H9 (cell line): ENCODE data around the gene HOXB6. TPM values are rescaled to one million over a fixed set of nuclear protein-coding genes. Genes with fewer than 3 reads are reported as not detected.

Source experiments
- DNase-seq: peaks from one replicate; pipeline ENCODE4 v3.0.0-alpha.2; 2017
- H2AFZ ChIP-seq: one replicate; pipeline ENCODE4 v1.6.1; 2013; ENCODE audit warnings: mild to moderate bottlenecking, low read length, control low read depth, moderate library complexity
- H2AK5ac ChIP-seq: 2 replicates; pipeline ENCODE4 v1.6.1; 2013; ENCODE audit warnings: low read length, control low read depth, mixed read lengths; ENCODE audit not compliant: insufficient read length
- H2BK120ac ChIP-seq: one replicate; pipeline ENCODE4 v1.6.1; 2013; ENCODE audit warnings: low read depth, mild to moderate bottlenecking, low read length, control low read depth, inconsistent platforms; ENCODE audit not compliant: poor library complexity, severe bottlenecking
- H2BK12ac ChIP-seq: 2 replicates; pipeline ENCODE4 v1.6.1; 2013; ENCODE audit warnings: low read length, control low read depth, mixed read lengths, low read depth; ENCODE audit not compliant: insufficient read length
- H2BK15ac ChIP-seq: 2 replicates; pipeline ENCODE4 v1.6.1; 2013; ENCODE audit warnings: low read depth, low read length, control low read depth
- H2BK20ac ChIP-seq: one replicate; pipeline ENCODE4 v1.6.1; 2013; ENCODE audit warnings: low read depth, mild to moderate bottlenecking, low read length, control low read depth, inconsistent platforms; ENCODE audit not compliant: poor library complexity, severe bottlenecking
- H2BK5ac ChIP-seq: 2 replicates; pipeline ENCODE4 v1.6.1; 2013; ENCODE audit warnings: low read length, control low read depth, mixed read lengths; ENCODE audit not compliant: insufficient read length
- H3K14ac ChIP-seq: 2 replicates; pipeline ENCODE4 v1.6.1; 2013; ENCODE audit warnings: low read length, control low read depth; ENCODE audit not compliant: insufficient read depth
- H3K18ac ChIP-seq: 2 replicates; pipeline ENCODE4 v1.6.1; 2013; ENCODE audit warnings: low read depth, mild to moderate bottlenecking, mixed read lengths, low read length, control low read depth; ENCODE audit not compliant: insufficient read length
- H3K23ac ChIP-seq: 2 replicates; pipeline ENCODE4 v1.6.1; 2013; ENCODE audit warnings: low read length, control low read depth, mixed read lengths, low read depth; ENCODE audit not compliant: insufficient read length
- H3K23me2 ChIP-seq: 2 replicates; pipeline ENCODE4 v1.6.1; 2013; ENCODE audit warnings: low read depth, mild to moderate bottlenecking, mixed read lengths, low read length, control low read depth; ENCODE audit not compliant: insufficient read length, poor library complexity, severe bottlenecking
- H3K27ac ChIP-seq: 2 replicates; pipeline ENCODE4 v1.5.1; 2013; ENCODE audit warnings: low read length, control low read depth, mixed read lengths, low read depth; ENCODE audit not compliant: insufficient read length
- H3K27me3 ChIP-seq: 2 replicates; pipeline ENCODE4 v1.6.1; 2013; ENCODE audit warnings: low read length, control low read depth, inconsistent platforms; ENCODE audit not compliant: insufficient read depth
- H3K4ac ChIP-seq: 2 replicates; pipeline ENCODE4 v1.6.1; 2013; ENCODE audit warnings: low read depth, mild to moderate bottlenecking, control low read depth, inconsistent platforms, low read length, moderate library complexity
- H3K4me1 ChIP-seq: 2 replicates; pipeline ENCODE4 v1.6.1; 2013; ENCODE audit warnings: low read length, control low read depth, inconsistent platforms; ENCODE audit not compliant: insufficient read depth
- H3K4me2 ChIP-seq: 2 replicates; pipeline ENCODE4 v1.6.1; 2013; ENCODE audit warnings: low read length, control low read depth, mixed read lengths; ENCODE audit not compliant: insufficient read length, insufficient read depth
- H3K56ac ChIP-seq: 2 replicates; pipeline ENCODE4 v1.6.1; 2013; ENCODE audit warnings: low read depth, mild to moderate bottlenecking, mixed read lengths, low read length, control low read depth; ENCODE audit not compliant: insufficient read length
- H3K79me1 ChIP-seq: 2 replicates; pipeline ENCODE4 v1.6.1; 2013; ENCODE audit warnings: low read depth, mild to moderate bottlenecking, moderate library complexity, low read length, control low read depth, inconsistent platforms; ENCODE audit not compliant: insufficient read depth, poor library complexity, severe bottlenecking
- H3K79me2 ChIP-seq: 2 replicates; pipeline ENCODE4 v1.6.1; 2013; ENCODE audit warnings: low read length, control low read depth, inconsistent platforms; ENCODE audit not compliant: insufficient read depth
- H3K9ac ChIP-seq: 2 replicates; pipeline ENCODE4 v1.6.1; 2013; ENCODE audit warnings: low read length, control low read depth, mixed read lengths; ENCODE audit not compliant: insufficient read length; ENCODE audit errors: extremely low read depth
- H3K9me3 ChIP-seq: one replicate; pipeline ENCODE4 v1.6.1; 2013; ENCODE audit warnings: low read depth, low read length, inconsistent platforms; ENCODE audit not compliant: control insufficient read depth
- H3T11ph ChIP-seq: one replicate; pipeline ENCODE4 v1.6.1; 2013; ENCODE audit warnings: mild to moderate bottlenecking, low read length, control low read depth, inconsistent platforms
- H4K20me1 ChIP-seq: one replicate; pipeline ENCODE4 v1.6.1; 2013; ENCODE audit not compliant: control insufficient read depth, insufficient read length, insufficient read depth
- H4K5ac ChIP-seq: 2 replicates; pipeline ENCODE4 v1.6.1; 2013; ENCODE audit warnings: low read depth, mild to moderate bottlenecking, mixed read lengths, low read length, control low read depth; ENCODE audit not compliant: insufficient read length
- H4K8ac ChIP-seq: replicated peaks from 2 replicates; pipeline ENCODE4 v1.6.1; 2013; ENCODE audit warnings: low read length, control low read depth, mixed read lengths, low read depth; ENCODE audit not compliant: insufficient read length
- H4K91ac ChIP-seq: 2 replicates; pipeline ENCODE4 v1.6.1; 2013; ENCODE audit warnings: low read depth, mild to moderate bottlenecking, moderate library complexity, mixed read lengths, low read length, control low read depth; ENCODE audit not compliant: insufficient read length
- H3K27ac Mint-ChIP-seq, 3 experiments: 2 replicates in 2 of 3; 3 replicates in 1 of 3; pipeline ENCODE4 v1.8.0; 2020 to 2021; ENCODE audit warnings: mixed read lengths in 3 of 3, mild to moderate bottlenecking in 1 of 3, moderate library complexity in 1 of 3
- H3K27me3 Mint-ChIP-seq: 2 replicates; pipeline ENCODE4 v1.8.0; 2021; ENCODE audit warnings: low read depth, mild to moderate bottlenecking, moderate library complexity, mixed read lengths
- H3K36me3 Mint-ChIP-seq, 3 experiments: 2 replicates in 2 of 3; 3 replicates in 1 of 3; pipeline ENCODE4 v1.8.0; 2020 to 2021; ENCODE audit warnings: low read depth in 3 of 3, mixed read lengths in 3 of 3; ENCODE audit not compliant: insufficient read depth in 1 of 3
- H3K4me1 Mint-ChIP-seq, 2 experiments: 2 replicates each; pipeline ENCODE4 v1.8.0; 2020; ENCODE audit warnings: mixed read lengths in 2 of 2
- H3K4me3 Mint-ChIP-seq, 2 experiments: 2 replicates in 1 of 2; 3 replicates in 1 of 2; pipeline ENCODE4 v1.8.0; 2020 to 2021; ENCODE audit warnings: mild to moderate bottlenecking in 2 of 2, mixed read lengths in 2 of 2, moderate library complexity in 1 of 2
- H3K9me3 Mint-ChIP-seq, 2 experiments: 2 replicates in 1 of 2; 3 replicates in 1 of 2; pipeline ENCODE4 v1.8.0; 2020; ENCODE audit warnings: mild to moderate bottlenecking in 2 of 2, mixed read lengths in 2 of 2, moderate library complexity in 1 of 2
- CTCF ChIP-seq: fragments of 200-600 bp; sonication (generic); conservative IDR thresholded peaks from 3 replicates; pipeline ENCODE4 v1.8.0; 2021; ENCODE audit warnings: antibody characterized with exemption, mild to moderate bottlenecking
- WGBS: extraction: QIAGEN DNeasy Blood & Tissue Kit; methylation state at CpG from one replicate; pipeline ENCODE4 v1.1.7; 2013; ENCODE audit warnings: missing lambda C conversion rate, low lambda C conversion rate, mixed read lengths; ENCODE audit not compliant: insufficient read length; ENCODE audit errors: extremely low coverage; 5-methylcytosine and 5-hydroxymethylcytosine counted together
- total RNA-seq: library from RNA; stranded (reverse); gene quantifications from 2 replicates; pipeline ENCODE4 v1.2.1, GENCODE V29; 2021

Gene HOXB6
- total RNA-seq, 1 experiment from 2014 or later, result not detected

DNA sequence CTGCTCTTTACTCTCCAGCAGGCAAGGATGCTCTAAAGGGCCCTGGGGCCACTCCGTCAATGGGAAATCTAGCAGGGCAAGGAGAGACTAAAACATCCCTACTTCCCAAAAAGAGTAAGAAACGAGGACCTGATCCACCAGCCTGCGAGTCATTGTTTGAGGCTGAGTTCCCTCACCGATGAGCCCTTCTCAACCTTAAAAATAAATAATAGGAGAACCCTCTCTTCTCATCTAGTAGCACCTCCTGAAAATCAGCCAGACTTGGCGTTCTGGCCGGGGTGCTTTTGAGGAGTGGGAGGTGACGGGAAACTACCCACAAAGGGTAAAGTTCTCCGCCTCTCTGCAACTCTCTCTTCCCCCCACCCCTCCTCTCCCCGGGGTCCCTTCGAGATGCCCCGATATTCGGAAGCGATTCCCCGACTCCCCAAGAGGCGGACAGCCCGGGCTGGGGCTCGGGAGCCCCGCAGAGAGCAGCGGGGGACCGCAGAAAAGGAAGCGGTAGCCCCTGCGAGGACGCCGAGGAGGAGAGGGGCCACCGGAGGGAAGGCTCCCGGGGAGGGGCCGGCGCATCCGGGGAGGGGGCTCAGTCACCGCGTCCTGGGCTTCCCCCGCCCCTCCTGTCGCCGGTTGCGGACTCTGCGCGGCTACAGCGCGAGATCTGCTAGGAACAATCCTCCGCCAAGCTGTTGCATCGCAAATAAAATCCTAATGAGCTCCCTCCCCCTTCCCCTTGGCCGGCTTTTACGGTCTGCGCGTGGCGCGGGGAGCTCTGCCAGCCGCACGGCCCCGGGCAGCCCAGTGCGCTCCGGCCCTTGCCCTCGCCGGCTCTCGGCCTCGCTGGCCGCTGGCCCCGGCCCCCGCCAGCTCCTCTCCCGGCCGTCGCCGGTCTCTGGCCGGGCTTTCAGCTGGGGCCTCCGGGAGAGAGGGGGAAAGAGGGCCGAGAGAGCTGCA, 20.0 kb upstream of the HOXB6 start:
- H3K4me1 ChIP-seq, result no peaks in the 10 kb centered on the region; the same call in 1 of the 2 replicates
- Mint-ChIP-seq H3K27ac (no peak overlapping the region), H3K4me3 (peak overlapping the region in 1 of 2 experiments; percentile 77; a peak in 3 of 5 replicates), H3K36me3 (peaks cover 0 to 2% (median 0%) of the 10 kb centered on the region in 3 experiments; a peak in 1 of 7 replicates), H3K27me3 (peaks cover 100% of the 10 kb centered on the region), H3K9me3 (peaks cover 3 to 18% of the 10 kb centered on the region in 2 experiments; a peak in 4 of 5 replicates), H3K4me1 (peaks cover 7 to 12% of the 10 kb centered on the region in 2 experiments)
- no peak overlapping the region for H2AFZ ChIP-seq
- H3K27me3 ChIP-seq, result peaks cover 99% of the 10 kb centered on the region
- H4K8ac ChIP-seq, result no peak overlapping the region
- H3K56ac ChIP-seq, result no peak overlapping the region
- H2AK5ac ChIP-seq, result no peak overlapping the region
- H4K91ac ChIP-seq, result no peak overlapping the region
- no peak overlapping the region for H3K14ac ChIP-seq
- no peaks in the 10 kb centered on the region for H3K79me2 ChIP-seq
- peaks cover 5% of the 10 kb centered on the region for H3K23me2 ChIP-seq
- no peak overlapping the region for H3K23ac ChIP-seq
- no peak overlapping the region for H3K18ac ChIP-seq
- H2BK120ac ChIP-seq, result no peak overlapping the region
- H4K5ac ChIP-seq, result no peak overlapping the region
- no peaks in the 10 kb centered on the region for H3K79me1 ChIP-seq
- no peak overlapping the region for H2BK12ac ChIP-seq
- no peak overlapping the region for H3K4ac ChIP-seq
- no peak overlapping the region for H3K27ac ChIP-seq
- no peaks in the 10 kb centered on the region for H3K9me3 ChIP-seq
- H2BK20ac ChIP-seq, result no peak overlapping the region
- H3K4me2 ChIP-seq, result no peak overlapping the region
- no peaks in the 10 kb centered on the region for H4K20me1 ChIP-seq
- H3T11ph ChIP-seq, result no peak overlapping the region
- DNase-seq, result peak; percentile 87
- WGBS, result no CpG with 5 or more reads among the region's 66 CpGs
- no peak for TF ChIP-seq CTCF
- no peak overlapping the region for H3K9ac ChIP-seq
- no peak overlapping the region for H2BK5ac ChIP-seq
- H2BK15ac ChIP-seq, result no peak overlapping the region
